Muscle layer of duodenum (tissue), 2 donors: ENCODE data around the gene ZSWIM5.
"Not testable (repeated sequence)": the region's sequence is repeated elsewhere in the genome, so short reads cannot be mapped to it uniquely, and the experiment has no call there.

Experiments used
- H3K27ac ChIP-seq: one replicate; pipeline ENCODE4 v1.7.0; 2013; ENCODE audit warnings: mild to moderate bottlenecking, low read length
- H3K27me3 ChIP-seq: one replicate; pipeline ENCODE4 v1.7.0; 2013; ENCODE audit warnings: low read depth, mild to moderate bottlenecking, control low read depth, low read length
- H3K36me3 ChIP-seq, 2 donors: one replicate each; pipeline ENCODE4 v1.7.0; 2013; ENCODE audit warnings: low read length in 2 of 2, control low read depth in 1 of 2, mild to moderate bottlenecking in 1 of 2; ENCODE audit not compliant: insufficient read depth in 2 of 2, control insufficient read depth in 1 of 2
- H3K4me1 ChIP-seq, 2 donors: one replicate each; pipeline ENCODE4 v1.7.0; 2013; ENCODE audit warnings: low read length in 2 of 2, mild to moderate bottlenecking in 2 of 2, control low read depth in 1 of 2, moderate library complexity in 1 of 2; ENCODE audit not compliant: insufficient read depth in 2 of 2, control insufficient read depth in 1 of 2
- H3K4me3 ChIP-seq, 2 donors: one replicate each; pipeline ENCODE4 v1.7.0; 2013; ENCODE audit warnings: low read length in 2 of 2, low read depth in 1 of 2, mild to moderate bottlenecking in 1 of 2
- H3K9me3 ChIP-seq, 2 donors: one replicate each; pipeline ENCODE4 v1.7.0; 2013; ENCODE audit warnings: low read length in 2 of 2, control low read depth in 1 of 2, mild to moderate bottlenecking in 1 of 2; ENCODE audit not compliant: control insufficient read depth in 1 of 2
- donor health status: healthy.

The ZSWIM5 gene

GRCh38 chr1:45225598-45225997 lies 19.2 kb upstream of the ZSWIM5 start:
- Histone ChIP-seq H3K4me1 (no peaks in the 10 kb centered on the region), H3K9me3 (no peaks in the 10 kb centered on the region), H3K27me3 (no peaks in the 10 kb centered on the region), H3K36me3 (no peaks in the 10 kb centered on the region), H3K27ac (no peak overlapping the region), H3K4me3 (no peak overlapping the region)

DNA sequence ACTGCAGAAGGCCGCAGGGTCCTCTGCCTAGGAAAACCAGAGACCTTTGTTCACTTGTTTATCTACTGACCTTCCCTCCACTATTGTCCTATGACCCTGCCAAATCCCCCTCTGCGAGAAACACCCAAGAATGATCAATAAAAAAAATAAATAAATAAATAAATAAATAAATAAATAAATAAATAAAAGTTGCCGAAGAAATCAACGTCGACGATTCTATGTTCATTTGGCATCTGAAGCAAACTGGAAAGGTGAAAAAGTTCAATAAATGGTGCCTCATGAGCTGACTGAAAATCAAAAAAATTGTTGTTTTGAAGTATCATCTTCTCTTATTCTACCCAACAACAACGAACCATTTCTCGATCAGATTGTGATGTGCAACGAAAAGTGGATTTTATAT lies 17.3 kb upstream of the ZSWIM5 start:
- not testable (repeated sequence) for H3K4me3 ChIP-seq, H3K27me3 ChIP-seq, H3K27ac ChIP-seq, H3K36me3 ChIP-seq, H3K9me3 ChIP-seq, H3K4me1 ChIP-seq

DNA sequence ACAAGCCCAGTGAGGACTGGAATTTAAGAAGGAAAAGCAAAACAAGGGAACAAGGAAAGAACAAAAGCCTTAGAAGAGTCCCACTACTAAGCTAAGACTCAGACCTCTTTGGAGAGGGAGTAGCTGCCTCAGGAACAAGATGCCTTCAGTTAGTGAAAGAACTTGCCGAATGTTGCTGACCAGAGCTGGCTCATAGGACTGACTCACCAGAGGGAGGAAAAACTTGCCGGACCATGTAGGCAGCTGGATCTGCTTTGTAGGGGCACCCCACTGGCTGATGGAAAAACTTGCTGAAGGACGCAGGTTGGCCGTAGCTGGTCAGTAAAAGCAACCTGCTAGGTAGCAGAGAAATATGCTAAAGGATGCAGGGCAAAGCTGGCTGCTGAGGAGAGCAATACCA lies 15.3 kb upstream of the ZSWIM5 start:
- Histone ChIP-seq H3K9me3 (no peaks in the 10 kb centered on the region), H3K4me1 (no peaks in the 10 kb centered on the region), H3K27ac (no peak overlapping the region), H3K36me3 (no peaks in the 10 kb centered on the region), H3K4me3 (no peak overlapping the region), H3K27me3 (no peaks in the 10 kb centered on the region)

DNA sequence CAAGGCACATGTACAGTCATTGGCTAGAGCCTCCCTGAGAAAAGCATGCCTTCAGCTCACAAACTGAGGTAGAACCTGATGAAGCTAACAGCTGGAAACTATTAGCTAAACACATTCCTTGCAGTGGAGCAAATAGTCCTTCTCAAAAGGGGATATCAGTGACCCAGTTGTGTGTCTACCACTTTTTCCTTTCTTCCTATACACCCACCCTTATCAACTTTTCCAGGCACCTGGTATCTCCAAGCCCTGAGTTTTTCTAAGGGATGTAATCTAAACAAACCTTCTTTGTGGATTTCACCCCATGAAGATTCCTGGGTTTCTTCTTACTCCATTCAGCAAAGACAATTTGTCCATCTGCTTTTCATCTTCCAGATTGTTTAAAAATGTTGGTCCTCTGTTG lies 10.5 kb upstream of the ZSWIM5 start:
- Histone ChIP-seq H3K27ac (no peak overlapping the region), H3K27me3 (no peaks in the 10 kb centered on the region), H3K4me1 (no peaks in the 10 kb centered on the region), H3K9me3 (no peaks in the 10 kb centered on the region), H3K4me3 (no peak overlapping the region), H3K36me3 (no peaks in the 10 kb centered on the region)

- H3K36me3 ChIP-seq = no peaks in the 10 kb centered on the region
- H3K4me3 ChIP-seq = no peak overlapping the region
- H3K27me3 ChIP-seq = no peaks in the 10 kb centered on the region
- no peak overlapping the region for H3K27ac ChIP-seq
- H3K4me1 ChIP-seq = no peaks in the 10 kb centered on the region
- H3K9me3 ChIP-seq = no peaks in the 10 kb centered on the region
These were observed 9.8 kb upstream of the ZSWIM5 start for GRCh38 chr1:45216200-45216541.

GRCh38 chr1:45215485-45216199 lies 9.2 kb upstream of the ZSWIM5 start:
- H3K27me3 ChIP-seq = no peaks in the 10 kb centered on the region
- H3K4me3 ChIP-seq = no peak overlapping the region
- H3K9me3 ChIP-seq = no peaks in the 10 kb centered on the region
- H3K36me3 ChIP-seq = no peaks in the 10 kb centered on the region
- H3K27ac ChIP-seq = no peak overlapping the region
- no peaks in the 10 kb centered on the region for H3K4me1 ChIP-seq

DNA sequence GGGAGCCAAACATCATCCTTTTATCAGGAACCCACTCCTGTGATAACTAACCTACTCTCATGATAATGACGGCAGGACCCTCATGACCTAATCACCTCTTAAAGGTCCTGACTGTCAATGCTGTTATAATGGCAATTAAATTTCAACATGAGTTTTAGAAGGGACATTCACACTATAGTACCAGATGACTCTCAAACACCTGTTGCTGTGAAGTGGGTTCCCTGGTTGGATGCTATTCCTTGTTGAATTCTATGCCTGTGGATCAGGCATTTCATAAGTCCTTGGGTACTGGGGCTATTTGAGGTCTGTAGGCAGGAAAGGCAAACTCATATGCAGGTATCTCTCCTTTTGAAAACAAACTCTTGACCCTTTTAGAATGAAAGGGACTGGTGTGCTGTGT lies 7.5 kb upstream of the ZSWIM5 start:
- Histone ChIP-seq H3K27me3 (no peaks in the 10 kb centered on the region), H3K4me3 (no peak overlapping the region), H3K4me1 (no peaks in the 10 kb centered on the region), H3K9me3 (no peaks in the 10 kb centered on the region), H3K27ac (no peak overlapping the region), H3K36me3 (no peaks in the 10 kb centered on the region)

- H3K9me3 ChIP-seq = no peaks in the 10 kb centered on the region
- no peak overlapping the region for H3K4me3 ChIP-seq
- no peak overlapping the region for H3K27ac ChIP-seq
- H3K4me1 ChIP-seq = peaks cover 4 to 6% of the 10 kb centered on the region in 2 donors
- H3K27me3 ChIP-seq = no peaks in the 10 kb centered on the region
- H3K36me3 ChIP-seq = no peaks in the 10 kb centered on the region
These were observed 4.7 kb upstream of the ZSWIM5 start for GRCh38 chr1:45211076-45211475.

- peak overlapping the region; percentile 79 to 91 for H3K4me3 ChIP-seq
- peak overlapping the region; percentile 79 for H3K27ac ChIP-seq
- no peaks in the 10 kb centered on the region for H3K27me3 ChIP-seq
- H3K36me3 ChIP-seq = no peaks in the 10 kb centered on the region
- peaks cover 6 to 14% of the 10 kb centered on the region in 2 donors for H3K4me1 ChIP-seq
- no peaks in the 10 kb centered on the region for H3K9me3 ChIP-seq
These were observed 611 bp upstream of the ZSWIM5 start for GRCh38 chr1:45206808-45207623.

- Histone ChIP-seq H3K27ac (peak overlapping the region; percentile 5), H3K36me3 (no peaks in the 10 kb centered on the region), H3K4me3 (peak overlapping the region; percentile 68 to 76), H3K4me1 (peaks cover 6 to 14% of the 10 kb centered on the region in 2 donors), H3K9me3 (no peaks in the 10 kb centered on the region), H3K27me3 (no peaks in the 10 kb centered on the region)
These were observed 1.1 kb downstream of the ZSWIM5 start for GRCh38 chr1:45205011-45205909.

- H3K36me3 ChIP-seq = no peaks in the 10 kb centered on the region
- no peak overlapping the region for H3K27ac ChIP-seq
- H3K27me3 ChIP-seq = no peaks in the 10 kb centered on the region
- H3K9me3 ChIP-seq = peaks cover 0 to 3% of the 10 kb centered on the region in 2 donors
- peaks cover 0 to 9% of the 10 kb centered on the region in 2 donors for H3K4me1 ChIP-seq
- no peak overlapping the region for H3K4me3 ChIP-seq
These were observed 5.4 kb downstream of the ZSWIM5 start for GRCh38 chr1:45200906-45201500.
